Central memory CD8-positive, alpha-beta T cell (primary cell): ENCODE data around the gene MAP2.

Experiments used
- ATAC-seq: fragments of 150-1000 bp; cut with Tn5 transposase; replicated peaks from 2 replicates; pipeline ENCODE4 v1.10.0; 2022; ENCODE audit warnings: mild to moderate bottlenecking, moderate FRiP score, moderate number of reproducible peaks; ENCODE audit not compliant: poor library complexity, severe bottlenecking; ENCODE audit errors: extremely low read depth
- DNase-seq, 2 donors: peaks; one replicate each; pipeline ENCODE4 v3.0.0; 2021; ENCODE audit warnings: low spot score in 2 of 2
- H3K27ac Mint-ChIP-seq: one replicate; pipeline ENCODE4 v1.8.0; 2022; ENCODE audit warnings: low read depth, mild to moderate bottlenecking, moderate library complexity, mixed read lengths
- H3K27me3 Mint-ChIP-seq: one replicate; pipeline ENCODE4 v1.8.0; 2022; ENCODE audit warnings: mixed read lengths
- H3K36me3 Mint-ChIP-seq: one replicate; pipeline ENCODE4 v1.8.0; 2022; ENCODE audit warnings: mild to moderate bottlenecking, moderate library complexity, mixed read lengths; ENCODE audit not compliant: insufficient read depth
- H3K4me1 Mint-ChIP-seq: one replicate; pipeline ENCODE4 v1.8.0; 2022; ENCODE audit warnings: mixed read lengths
- H3K4me3 Mint-ChIP-seq: one replicate; pipeline ENCODE4 v1.8.0; 2022; ENCODE audit warnings: mild to moderate bottlenecking, moderate library complexity, mixed read lengths
- H3K9me3 Mint-ChIP-seq: one replicate; pipeline ENCODE4 v1.8.0; 2022; ENCODE audit warnings: mixed read lengths

Gene MAP2

DNA sequence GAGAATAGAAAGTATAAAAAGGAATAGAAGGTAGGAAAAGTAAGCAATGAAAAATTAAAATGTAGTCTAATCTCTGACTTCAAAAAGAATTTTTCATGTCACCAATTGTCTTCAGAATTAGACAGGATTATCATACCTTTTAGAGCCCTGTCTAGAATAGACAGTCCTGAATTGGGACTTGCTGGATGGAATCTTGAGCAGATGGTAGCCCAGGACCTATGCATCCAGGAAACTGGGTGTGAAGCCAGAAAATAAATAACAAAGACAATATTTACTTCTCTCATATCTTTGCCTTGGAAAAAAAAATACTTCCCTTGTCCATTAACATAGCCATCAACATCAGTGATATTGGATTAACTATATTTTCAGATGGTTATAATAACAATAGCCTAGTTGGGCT, 250.0 kb downstream of the MAP2 start:
- ATAC-seq = no peak
- Mint-ChIP-seq H3K27me3 (no peaks in the 10 kb centered on the region), H3K4me3 (no peak overlapping the region), H3K27ac (no peak overlapping the region), H3K36me3 (no peaks in the 10 kb centered on the region), H3K9me3 (peaks cover 6% of the 10 kb centered on the region), H3K4me1 (no peaks in the 10 kb centered on the region)
- DNase-seq = no peak

GRCh38 chr2:209680596-209680995, 256.7 kb downstream of the MAP2 start:
- H3K27ac Mint-ChIP-seq = no peak overlapping the region
- ATAC-seq = no peak
- H3K4me3 Mint-ChIP-seq = no peak overlapping the region
- no peaks in the 10 kb centered on the region for H3K27me3 Mint-ChIP-seq
- no peaks in the 10 kb centered on the region for H3K36me3 Mint-ChIP-seq
- no peaks in the 10 kb centered on the region for H3K4me1 Mint-ChIP-seq
- DNase-seq = no peak
- H3K9me3 Mint-ChIP-seq = peaks cover 6% of the 10 kb centered on the region

- Mint-ChIP-seq H3K4me1 (no peaks in the 10 kb centered on the region), H3K4me3 (no peak overlapping the region), H3K27ac (no peak overlapping the region), H3K9me3 (peaks cover 2% of the 10 kb centered on the region), H3K27me3 (no peaks in the 10 kb centered on the region), H3K36me3 (no peaks in the 10 kb centered on the region)
- DNase-seq = no peak
- ATAC-seq = no peak
Observed at GRCh38 chr2:209681201-209681735, 257.4 kb downstream of the MAP2 start.

GRCh38 chr2:209682646-209683045, 258.8 kb downstream of the MAP2 start:
- H3K36me3 Mint-ChIP-seq = no peaks in the 10 kb centered on the region
- ATAC-seq (no peak), DNase-seq (no peak)
- no peaks in the 10 kb centered on the region for H3K9me3 Mint-ChIP-seq
- H3K27me3 Mint-ChIP-seq = no peaks in the 10 kb centered on the region
- no peak overlapping the region for H3K27ac Mint-ChIP-seq
- H3K4me1 Mint-ChIP-seq = no peaks in the 10 kb centered on the region
- H3K4me3 Mint-ChIP-seq = no peak overlapping the region

DNA sequence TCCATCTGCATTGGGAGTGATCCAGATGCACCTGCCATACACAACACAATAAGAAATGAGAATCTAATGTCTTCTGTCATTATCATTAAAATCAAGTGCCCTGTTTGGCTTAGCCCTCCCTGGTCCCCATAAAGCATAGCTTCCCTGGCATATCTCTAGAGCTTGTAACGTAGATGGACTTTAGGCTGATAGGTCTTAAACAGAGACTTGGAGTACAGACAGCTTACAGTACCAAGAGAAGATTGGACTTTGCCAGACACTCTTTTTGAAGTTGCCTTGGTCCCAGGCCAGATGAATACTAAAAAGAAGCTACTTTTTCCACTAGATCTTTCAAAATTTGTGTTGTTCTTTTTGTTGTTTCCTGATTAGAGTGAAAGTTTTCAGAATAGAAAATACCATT, 261.5 kb downstream of the MAP2 start:
- Mint-ChIP-seq H3K4me3 (no peak overlapping the region), H3K27me3 (no peaks in the 10 kb centered on the region), H3K27ac (no peak overlapping the region), H3K4me1 (no peaks in the 10 kb centered on the region), H3K9me3 (no peaks in the 10 kb centered on the region), H3K36me3 (no peaks in the 10 kb centered on the region)
- DNase-seq (no peak), ATAC-seq (no peak)

GRCh38 chr2:209685963-209686362, 262.1 kb downstream of the MAP2 start:
- DNase-seq = no peak
- Mint-ChIP-seq H3K36me3 (no peaks in the 10 kb centered on the region), H3K4me3 (no peak overlapping the region), H3K9me3 (no peaks in the 10 kb centered on the region), H3K27ac (no peak overlapping the region), H3K27me3 (no peaks in the 10 kb centered on the region), H3K4me1 (no peaks in the 10 kb centered on the region)
- ATAC-seq = no peak

GRCh38 chr2:209686448-209686847, 262.6 kb downstream of the MAP2 start:
- ATAC-seq (no peak), DNase-seq (no peak)
- H3K9me3 Mint-ChIP-seq = no peaks in the 10 kb centered on the region
- H3K27me3 Mint-ChIP-seq = no peaks in the 10 kb centered on the region
- no peak overlapping the region for H3K27ac Mint-ChIP-seq
- H3K4me1 Mint-ChIP-seq = no peaks in the 10 kb centered on the region
- no peaks in the 10 kb centered on the region for H3K36me3 Mint-ChIP-seq
- H3K4me3 Mint-ChIP-seq = no peak overlapping the region

- Mint-ChIP-seq H3K4me1 (no peaks in the 10 kb centered on the region), H3K9me3 (no peaks in the 10 kb centered on the region), H3K27ac (no peak overlapping the region), H3K27me3 (no peaks in the 10 kb centered on the region), H3K36me3 (no peaks in the 10 kb centered on the region), H3K4me3 (no peak overlapping the region)
- DNase-seq (no peak), ATAC-seq (no peak)
Observed at GRCh38 chr2:209687323-209687969, 263.6 kb downstream of the MAP2 start.

GRCh38 chr2:209688385-209688784, 264.5 kb downstream of the MAP2 start:
- Mint-ChIP-seq H3K4me1 (no peaks in the 10 kb centered on the region), H3K4me3 (no peak overlapping the region), H3K27ac (no peak overlapping the region), H3K9me3 (no peaks in the 10 kb centered on the region), H3K36me3 (no peaks in the 10 kb centered on the region), H3K27me3 (no peaks in the 10 kb centered on the region)
- ATAC-seq (no peak), DNase-seq (no peak)

DNA sequence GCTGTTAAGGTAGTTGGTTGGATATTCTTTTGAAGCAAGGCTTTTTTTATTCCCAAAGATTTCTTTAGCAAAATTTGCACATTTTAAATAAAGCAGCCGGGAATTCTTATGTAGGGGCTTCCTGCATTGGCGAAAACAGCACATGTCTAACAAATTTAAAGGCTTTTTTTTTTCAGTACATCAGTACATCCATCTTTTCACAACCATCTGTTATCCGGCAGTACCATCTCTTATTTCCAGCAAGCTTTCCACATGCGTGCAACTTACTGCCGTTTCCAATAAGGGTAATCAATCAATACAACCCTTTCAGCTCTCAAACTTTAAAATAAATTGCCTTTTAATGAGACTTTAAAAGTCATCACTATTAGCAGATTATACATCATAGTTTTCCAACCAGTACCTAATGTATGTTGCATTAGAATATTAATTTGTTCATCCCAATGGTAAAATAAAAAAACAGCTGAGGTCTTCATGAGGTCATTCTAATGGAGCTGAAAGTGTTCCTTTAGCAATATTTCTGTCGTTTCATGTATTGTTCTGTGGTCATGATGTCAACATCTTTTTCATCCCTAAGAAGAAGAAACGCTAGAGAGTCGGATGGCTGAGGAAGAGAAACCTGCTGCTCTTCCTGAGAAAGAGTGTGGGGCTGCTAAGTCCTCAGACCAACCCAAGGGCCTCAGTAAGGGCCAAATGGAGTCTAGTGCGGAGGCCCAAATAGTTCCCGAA, 266.3 kb downstream of the MAP2 start:
- Mint-ChIP-seq H3K36me3 (no peaks in the 10 kb centered on the region), H3K4me1 (no peaks in the 10 kb centered on the region), H3K27ac (no peak overlapping the region), H3K9me3 (no peaks in the 10 kb centered on the region), H3K27me3 (no peaks in the 10 kb centered on the region), H3K4me3 (no peak overlapping the region)
- no peak for ATAC-seq
- no peak for DNase-seq

GRCh38 chr2:209694748-209695147, 270.9 kb downstream of the MAP2 start:
- Mint-ChIP-seq H3K9me3 (no peaks in the 10 kb centered on the region), H3K27ac (no peak overlapping the region), H3K4me3 (no peak overlapping the region), H3K27me3 (no peaks in the 10 kb centered on the region), H3K4me1 (no peaks in the 10 kb centered on the region), H3K36me3 (no peaks in the 10 kb centered on the region)
- ATAC-seq = no peak
- DNase-seq = no peak

GRCh38 chr2:209696836-209697711, 273.2 kb downstream of the MAP2 start:
- ATAC-seq (no peak), DNase-seq (no peak)
- no peaks in the 10 kb centered on the region for H3K27me3 Mint-ChIP-seq
- no peak overlapping the region for H3K4me3 Mint-ChIP-seq
- no peak overlapping the region for H3K27ac Mint-ChIP-seq
- no peaks in the 10 kb centered on the region for H3K9me3 Mint-ChIP-seq
- no peaks in the 10 kb centered on the region for H3K4me1 Mint-ChIP-seq
- no peaks in the 10 kb centered on the region for H3K36me3 Mint-ChIP-seq
